Measurements from ENCODE around the gene SGMS1. TPM values are rescaled to one million over a fixed set of nuclear protein-coding genes. Genes with fewer than 3 reads are reported as not detected.

Gene SGMS1
- total RNA-seq, 3 donors from 2014 or later (not counting 1 experiment from before 2014, with no cell fraction given), result 24.5 to 32.7 (median 30.4) TPM

- Mint-ChIP-seq H3K36me3 (no peaks in the 10 kb centered on the region), H3K27me3 (ENCODE audit: low read depth in 2 of 2) (no peaks in the 10 kb centered on the region)
Observed at GRCh38 chr10:50554376-50554994, 69.3 kb downstream of the SGMS1 start.

GRCh38 chr10:50552771-50553535, 70.8 kb downstream of the SGMS1 start:
- Histone ChIP-seq H3K9me3 (ENCODE audit: control insufficient read depth, insufficient read depth, low read length) (no peaks in the 10 kb centered on the region), H3K4me1 (ENCODE audit: control insufficient read depth, insufficient read depth, low read length) (no peaks in the 10 kb centered on the region), H3K27me3 (ENCODE audit: control insufficient read depth, insufficient read depth, low read length) (no peaks in the 10 kb centered on the region), H3K27ac (ENCODE audit: low read length) (no peak overlapping the region), H3K36me3 (ENCODE audit: control insufficient read depth, insufficient read depth, low read length) (no peaks in the 10 kb centered on the region), H3K4me3 (ENCODE audit: low read length) (no peak overlapping the region)
- intact Hi-C loops (cut with micrococcal nuclease), result loop anchor here (1.0 to 5.0 kb wide), 3 partner anchors 72 to 100 kb away; no protein-coding TSS in a partner anchor
- Mint-ChIP-seq H3K27me3 (ENCODE audit: low read depth in 2 of 2) (no peaks in the 10 kb centered on the region), H3K9me3 (no peaks in the 10 kb centered on the region), H3K27ac (peak overlapping the region; percentile 5 to 56), H3K4me1 (peaks cover 35 to 38% of the 10 kb centered on the region in 2 donors), H3K36me3 (no peaks in the 10 kb centered on the region), H3K4me3 (no peak overlapping the region)
- peak; percentile 29 to 71 for DNase-seq
- WGBS (ENCODE audit: insufficient coverage), result 31% methylated on average over 3 of the region's 4 CpGs
- peak; percentile 54 for TF ChIP-seq CTCF (IDR thresholded peaks at IDR 0.05)
- peak; percentile 95 to 99 (median 98) for ATAC-seq

More at GRCh38 chr10:50554376-50554994, 69.3 kb downstream of the SGMS1 start:
- no peak for TF ChIP-seq CTCF (IDR thresholded peaks at IDR 0.05)
- Histone ChIP-seq H3K9me3 (ENCODE audit: control insufficient read depth, insufficient read depth, low read length) (no peaks in the 10 kb centered on the region), H3K4me3 (ENCODE audit: low read length) (no peak overlapping the region), H3K4me1 (ENCODE audit: control insufficient read depth, insufficient read depth, low read length) (no peaks in the 10 kb centered on the region), H3K36me3 (ENCODE audit: control insufficient read depth, insufficient read depth, low read length) (no peaks in the 10 kb centered on the region), H3K27ac (ENCODE audit: low read length) (no peak overlapping the region), H3K27me3 (ENCODE audit: control insufficient read depth, insufficient read depth, low read length) (no peaks in the 10 kb centered on the region)
- intact Hi-C loops (cut with micrococcal nuclease), result loop anchor here (5.0 kb wide), 1 partner anchor 83 kb away; no protein-coding TSS in a partner anchor
- H3K4me1 Mint-ChIP-seq, result peaks cover 33 to 38% of the 10 kb centered on the region in 2 donors
- H3K27ac Mint-ChIP-seq, result peak overlapping the region in 1 of 2 donors; percentile 56
- DNase-seq, result no peak
- WGBS (ENCODE audit: insufficient coverage), result 100% methylated on average over 3 of the region's 4 CpGs
- no peaks in the 10 kb centered on the region for H3K9me3 Mint-ChIP-seq
- no peak for ATAC-seq
- no peak overlapping the region for H3K4me3 Mint-ChIP-seq

GRCh38 chr10:50552308-50552707, 71.4 kb downstream of the SGMS1 start:
- ATAC-seq, result no peak
- H3K27me3 Mint-ChIP-seq (ENCODE audit: low read depth in 2 of 2), result no peaks in the 10 kb centered on the region
- TF ChIP-seq CTCF (IDR thresholded peaks at IDR 0.05), result no peak
- H3K36me3 ChIP-seq (ENCODE audit: control insufficient read depth, insufficient read depth, low read length), result no peaks in the 10 kb centered on the region
- H3K9me3 ChIP-seq (ENCODE audit: control insufficient read depth, insufficient read depth, low read length), result no peaks in the 10 kb centered on the region
- H3K27ac Mint-ChIP-seq, result peak overlapping the region; percentile 5 to 56
- DNase-seq, result no peak
- H3K36me3 Mint-ChIP-seq, result no peaks in the 10 kb centered on the region
- no peaks in the 10 kb centered on the region for H3K4me1 ChIP-seq (ENCODE audit: control insufficient read depth, insufficient read depth, low read length)
- no peak overlapping the region for H3K27ac ChIP-seq (ENCODE audit: low read length)
- H3K4me3 Mint-ChIP-seq, result no peak overlapping the region
- peaks cover 33 to 41% of the 10 kb centered on the region in 2 donors for H3K4me1 Mint-ChIP-seq
- H3K9me3 Mint-ChIP-seq, result no peaks in the 10 kb centered on the region
- intact Hi-C loops (cut with micrococcal nuclease), result loop anchor here (2.0 to 5.0 kb wide), 2 partner anchors 72 to 85 kb away; no protein-coding TSS in a partner anchor
- H3K27me3 ChIP-seq (ENCODE audit: control insufficient read depth, insufficient read depth, low read length), result no peaks in the 10 kb centered on the region
- 100% methylated on average over 4 of the region's 4 CpGs for WGBS (ENCODE audit: insufficient coverage)
- H3K4me3 ChIP-seq (ENCODE audit: low read length), result no peak overlapping the region
